GM19395 (cell line): ENCODE results near the gene SPTB.
"Not testable (repeated sequence)": the region's sequence is repeated elsewhere in the genome, so short reads cannot be mapped to it uniquely, and the experiment has no call there.

ENCODE experiments used
- ATAC-seq: cut with Tn5 transposase; IDR thresholded peaks from one replicate; pipeline ENCODE4 v1.9.1; 2021; ENCODE audit warnings: mild to moderate bottlenecking, moderate library complexity; ENCODE audit not compliant: unreplicated experiment

The SPTB gene

GRCh38 chr14:64879635-64880220, at the start of gene SPTB:
TSS of gene SPTB (minus strand) at chr14:64879907. CDS start at chr14:64823094, 56,813 bp downstream.
- no peak for ATAC-seq

GRCh38 chr14:64929014-64929359, 49.3 kb upstream of the SPTB start:
- ATAC-seq, result no peak

DNA sequence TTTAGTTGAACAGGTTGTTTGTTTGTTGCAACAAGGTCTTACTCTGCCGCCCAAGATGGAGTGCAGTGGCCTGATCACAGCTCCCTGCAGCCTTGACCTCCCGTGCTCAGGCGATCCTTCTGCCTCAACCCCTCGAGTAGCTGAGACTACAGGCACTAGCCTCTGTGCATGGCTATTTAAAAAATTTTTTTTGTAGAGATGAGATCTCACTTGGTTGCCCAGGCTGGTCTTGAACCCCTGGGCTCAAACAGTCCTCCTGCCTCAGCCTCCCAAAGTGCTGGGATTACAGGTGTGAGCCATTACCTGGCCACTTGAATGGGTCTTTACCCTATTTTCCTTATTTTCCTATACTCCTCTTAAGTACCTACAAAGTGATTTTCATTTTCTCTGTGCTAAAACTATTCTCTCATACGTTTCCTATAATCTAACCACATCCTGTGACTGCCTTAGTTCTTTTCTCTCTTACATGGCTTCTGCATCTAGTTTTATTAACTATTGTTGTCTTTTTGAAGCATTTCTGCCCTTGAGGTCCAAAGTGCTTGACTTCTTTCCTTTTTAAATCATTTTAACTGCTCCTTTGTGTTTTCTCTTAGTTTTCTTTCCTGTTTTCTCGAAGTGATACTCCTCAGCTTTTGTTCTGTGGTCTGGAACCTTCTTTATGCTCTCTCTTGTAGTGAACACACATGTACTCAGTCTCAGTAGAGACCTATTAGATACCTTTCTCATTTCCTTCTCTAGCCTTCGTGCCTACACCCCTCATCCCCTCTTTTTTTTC, 48.7 kb upstream of the SPTB start:
- peak; percentile 89 for ATAC-seq

DNA sequence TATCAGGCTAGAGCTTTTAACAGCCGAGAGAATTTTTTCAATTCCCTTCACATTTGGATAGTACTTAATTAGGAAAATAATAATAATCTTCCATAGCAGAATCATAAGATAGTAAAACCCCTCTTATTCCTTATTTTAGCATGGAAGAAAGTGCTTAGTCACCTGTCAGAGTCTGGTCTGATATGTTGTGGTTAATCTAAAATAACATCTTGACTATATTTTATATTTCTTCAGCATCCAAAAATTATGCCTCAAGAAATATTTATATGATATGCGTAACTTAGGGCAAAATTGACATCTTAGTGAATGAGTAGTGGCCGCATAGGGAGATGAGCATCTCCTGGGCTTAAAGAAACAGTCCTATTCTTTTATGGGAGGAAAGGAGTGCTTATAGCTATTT, 47.3 kb upstream of the SPTB start:
- no peak for ATAC-seq

DNA sequence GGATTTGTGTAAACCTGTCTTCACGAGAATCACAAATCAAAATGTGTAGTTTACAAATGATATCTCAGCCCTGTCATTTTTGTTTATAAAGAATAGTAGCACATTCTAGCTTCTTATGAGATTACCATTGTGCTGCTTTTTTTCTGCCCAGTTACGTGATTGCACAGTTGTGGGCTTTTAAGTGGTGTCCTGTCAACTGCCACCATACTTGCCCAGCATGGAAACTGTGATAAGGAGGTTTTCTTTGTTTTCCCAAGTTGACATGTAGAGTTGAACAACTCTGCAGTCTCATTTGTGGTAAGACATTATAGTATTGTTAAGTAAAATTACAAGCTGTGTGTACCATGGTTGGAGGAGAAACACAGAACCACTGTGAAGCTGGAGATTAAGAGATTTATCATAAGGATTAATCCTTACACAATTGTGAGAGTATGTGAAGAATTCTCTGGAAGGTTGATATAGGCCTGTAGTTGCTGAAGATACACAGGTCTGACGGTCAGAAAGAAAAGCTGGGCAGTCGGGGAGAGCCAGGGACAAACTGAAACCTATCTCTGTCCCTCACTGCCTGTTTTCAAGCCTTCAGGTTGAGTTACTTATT, 46.8 kb upstream of the SPTB start:
- ATAC-seq, result no peak

- ATAC-seq, result no peak
These were observed 43.3 kb upstream of the SPTB start for GRCh38 chr14:64923015-64923414.

DNA sequence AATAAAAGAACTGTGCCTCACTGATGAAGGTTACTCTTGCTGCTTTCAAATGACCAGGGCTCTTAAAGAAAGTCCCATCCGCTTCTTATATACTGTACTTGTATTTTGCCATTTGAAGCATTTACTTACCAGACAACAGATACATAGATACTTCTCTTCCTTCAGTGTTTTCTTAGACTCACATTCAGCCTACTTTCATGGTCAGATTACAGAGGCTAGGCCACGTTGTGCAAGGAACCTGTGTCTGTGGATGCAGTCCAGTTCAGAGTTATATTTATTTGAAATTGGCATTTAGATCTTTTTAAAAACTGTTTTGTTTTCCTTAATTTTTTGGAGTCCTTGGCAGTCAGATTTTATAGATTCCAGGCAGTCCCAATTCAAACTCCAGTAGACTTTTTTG, 40.8 kb upstream of the SPTB start:
- no peak for ATAC-seq

DNA sequence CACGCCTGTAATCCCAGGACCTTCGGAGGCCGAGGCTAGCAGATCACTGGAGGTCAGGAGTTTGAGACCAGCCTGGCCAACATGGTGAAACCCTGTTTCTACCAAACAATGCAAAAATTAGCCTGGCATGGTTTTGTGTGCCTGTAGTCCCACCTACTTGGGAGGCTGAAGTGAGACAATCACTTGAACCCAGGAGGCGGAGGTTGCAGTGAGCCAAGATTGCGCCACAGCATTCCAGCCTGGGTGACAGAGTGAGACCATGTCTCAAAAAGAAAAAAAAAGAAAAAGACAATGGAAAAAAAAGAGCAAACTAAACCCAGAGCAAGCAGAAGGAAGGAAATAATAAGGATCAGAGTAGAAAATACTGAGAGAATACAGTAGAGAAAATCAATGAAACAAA, 39.9 kb upstream of the SPTB start:
- no peak for ATAC-seq

- ATAC-seq, result no peak
These were observed 39.5 kb upstream of the SPTB start for GRCh38 chr14:64919215-64919614.

GRCh38 chr14:64918216-64918615, 38.5 kb upstream of the SPTB start:
- ATAC-seq, result no peak

GRCh38 chr14:64915797-64916196, 36.1 kb upstream of the SPTB start:
- ATAC-seq, result no peak

DNA sequence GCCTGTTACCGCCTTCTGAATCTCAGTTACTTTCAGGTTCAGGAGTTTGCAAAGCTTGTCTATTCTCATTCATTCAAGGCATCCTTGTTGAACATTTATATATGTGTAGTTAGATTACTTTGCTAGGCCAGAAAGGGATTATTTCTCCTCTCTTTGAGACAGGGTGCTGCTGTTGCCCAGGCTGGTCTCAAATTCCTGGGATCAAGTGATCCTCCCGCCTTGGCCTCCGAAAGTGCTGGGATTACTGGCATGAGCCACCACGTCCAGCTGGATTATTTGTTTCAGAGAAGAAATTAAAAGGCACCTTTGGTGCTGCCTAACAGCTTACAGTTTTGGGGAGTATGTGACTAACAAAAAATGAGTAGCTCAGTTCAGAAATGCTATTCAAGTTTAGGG, 35.3 kb upstream of the SPTB start:
- ATAC-seq, result no peak

- ATAC-seq, result peak; percentile 98
These were observed 34.7 kb upstream of the SPTB start, which contains the start of gene CHURC1 for GRCh38 chr14:64914237-64915028. TSS of gene CHURC1 (plus strand) at chr14:64914455. CDS start at chr14:64914496, 41 bp downstream.

DNA sequence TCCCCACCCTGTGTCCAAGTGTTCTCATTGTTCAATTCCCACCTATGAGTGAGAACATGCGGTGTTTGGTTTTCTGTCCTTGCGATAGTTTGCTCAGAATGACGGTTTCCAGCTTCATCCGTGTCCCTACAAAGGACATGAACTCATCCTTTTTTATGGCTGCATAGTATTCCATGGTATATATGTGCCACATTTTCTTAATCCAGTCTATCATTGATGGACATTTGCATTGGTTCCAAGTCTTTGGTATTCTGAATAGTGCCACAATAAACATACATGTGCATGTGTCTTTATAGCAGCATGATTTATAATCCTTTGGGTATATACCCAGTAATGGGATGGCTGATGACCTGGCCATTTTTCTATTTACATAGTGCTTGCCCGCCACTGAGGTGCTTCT, 33.8 kb upstream of the SPTB start:
- not testable (repeated sequence) for ATAC-seq

DNA sequence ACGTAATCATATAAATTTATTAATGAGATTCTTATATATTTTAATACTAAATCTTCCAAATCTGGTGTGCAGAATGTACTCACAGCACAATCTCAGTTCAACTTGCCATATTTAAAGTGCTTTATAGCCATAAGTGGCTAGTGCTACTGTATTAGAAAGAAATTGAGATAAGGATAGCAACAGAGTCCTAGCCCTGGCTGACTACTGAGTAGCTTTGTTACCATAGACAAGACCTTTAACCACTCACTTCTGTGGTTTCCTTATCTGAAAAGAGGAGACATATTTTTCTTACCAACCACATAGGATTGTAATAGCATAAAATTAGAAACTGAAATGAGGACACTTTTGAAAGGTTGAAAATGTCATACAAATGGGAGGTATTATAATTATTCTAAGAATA, 32.6 kb upstream of the SPTB start:
- ATAC-seq, result no peak

DNA sequence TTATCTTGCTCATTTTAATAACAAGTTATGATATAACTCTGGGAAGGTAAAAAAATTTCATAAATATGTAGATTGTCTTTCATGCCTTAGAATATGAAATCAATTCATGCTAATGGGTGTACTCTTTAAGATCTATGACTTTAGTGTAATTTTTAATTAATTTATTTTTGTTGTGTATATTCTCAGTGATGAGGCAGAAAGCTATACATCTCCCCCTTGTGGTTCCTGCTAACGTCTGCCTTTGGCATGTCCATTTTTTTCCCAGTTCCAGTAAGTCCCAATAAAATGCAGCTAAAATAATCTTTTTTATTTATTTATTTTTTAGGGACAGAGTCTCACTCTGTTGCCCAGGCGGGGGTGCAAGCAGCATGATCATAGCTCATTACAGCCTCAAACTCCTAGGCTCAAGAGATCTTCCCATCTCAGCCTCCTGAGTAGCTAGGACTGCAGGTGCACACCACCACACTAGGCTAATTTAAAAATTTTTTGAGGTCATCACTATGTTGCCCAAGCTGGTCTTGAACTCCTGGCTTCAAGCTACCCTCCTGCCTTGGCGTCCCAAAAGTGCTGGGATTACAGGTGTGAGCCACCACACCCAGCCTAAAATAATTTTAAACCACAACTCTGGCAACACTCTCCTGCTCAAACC, 31.3 kb upstream of the SPTB start:
- no peak for ATAC-seq

DNA sequence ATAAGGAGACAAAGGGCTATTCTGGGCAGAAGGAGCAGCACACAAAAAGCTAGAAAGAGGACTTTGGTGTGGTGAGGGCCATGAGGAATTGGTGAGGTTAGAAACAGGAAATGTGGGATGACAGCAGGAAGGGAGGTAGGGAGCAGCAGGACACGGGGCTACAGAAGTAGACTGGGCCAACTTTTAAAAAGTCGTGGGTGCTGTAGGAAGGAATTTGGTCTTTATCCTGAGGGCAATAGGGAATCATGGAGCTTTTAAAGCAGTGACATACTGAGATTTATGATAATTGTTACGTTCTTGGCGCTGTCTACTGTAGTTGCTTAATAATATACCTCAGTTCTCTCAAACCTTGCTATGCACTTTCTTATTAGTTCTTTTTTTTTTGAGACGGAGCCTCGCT, 26.3 kb upstream of the SPTB start:
- ATAC-seq, result no peak

DNA sequence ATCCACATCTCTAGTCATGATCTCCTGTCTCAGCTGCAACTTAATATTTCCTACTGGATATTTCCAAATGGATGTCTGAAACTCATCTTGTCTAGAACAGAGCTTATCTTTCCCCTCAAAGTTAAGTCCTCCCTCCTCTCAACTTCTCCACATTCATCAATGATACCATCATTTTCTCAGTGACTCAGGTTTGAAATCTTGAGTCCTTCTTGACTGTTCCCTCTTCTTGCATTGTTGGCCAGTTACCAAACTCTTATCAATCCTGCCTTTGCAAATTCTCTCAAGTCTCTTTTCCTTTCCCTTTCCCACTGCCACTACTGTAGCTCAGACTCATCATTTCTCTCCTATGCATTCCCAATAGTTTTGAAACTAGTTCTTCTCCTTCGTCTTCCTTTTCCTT, 20.3 kb upstream of the SPTB start:
- no peak for ATAC-seq

- no peak for ATAC-seq
These were observed 12.2 kb upstream of the SPTB start for GRCh38 chr14:64891839-64892375.

DNA sequence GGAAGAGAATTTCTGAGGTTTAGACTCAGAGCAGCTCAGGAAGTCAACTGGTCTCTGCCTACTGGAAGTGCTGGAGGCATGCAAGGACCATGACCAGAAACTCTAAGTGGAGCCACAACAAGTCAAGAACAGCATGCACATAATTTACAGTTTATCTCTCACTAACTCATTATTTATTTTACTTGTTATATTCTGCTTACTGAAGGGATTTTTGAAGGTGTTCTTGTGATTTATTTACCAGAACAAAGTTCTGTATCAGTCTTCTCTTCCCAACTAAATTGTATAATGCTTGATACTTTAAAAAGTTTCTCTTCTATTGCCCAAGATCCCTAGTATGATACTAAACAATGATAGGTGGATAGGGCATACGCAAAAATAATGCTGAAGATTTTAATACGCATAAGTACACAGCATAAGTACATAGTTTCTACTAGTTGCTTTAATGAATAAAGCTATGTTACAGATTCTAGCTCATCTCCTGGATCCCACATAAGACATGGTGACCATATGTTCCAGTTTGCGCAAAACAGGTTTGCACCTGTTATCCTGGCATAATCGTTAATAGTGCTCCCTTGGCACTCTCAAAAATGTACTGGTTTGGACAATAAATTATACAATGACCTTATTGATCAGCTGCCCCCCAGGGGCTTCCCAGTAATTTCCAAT, 11.6 kb upstream of the SPTB start:
- ATAC-seq, result no peak
